Mononuclear cell (primary cell): Measurements from ENCODE around the gene NOC3L. TPM values are rescaled to one million over a fixed set of nuclear protein-coding genes. Genes with fewer than 3 reads are reported as not detected.

Source experiments
- H3K27me3 ChIP-seq: 2 replicates; pipeline ENCODE4 v1.6.0; 2011; ENCODE audit warnings: low read length, control low read depth; ENCODE audit not compliant: insufficient read depth
- H3K4me1 ChIP-seq: 2 replicates; pipeline ENCODE4 v1.5.1; 2011; ENCODE audit warnings: mild to moderate bottlenecking, low read length, control low read depth; ENCODE audit not compliant: insufficient read depth
- H3K4me3 ChIP-seq: 2 replicates; pipeline ENCODE4 v1.5.1; 2011; ENCODE audit warnings: mild to moderate bottlenecking, low read length, moderate library complexity
- H3K9me3 ChIP-seq: 2 replicates; pipeline ENCODE4 v1.5.1; 2011; ENCODE audit warnings: low read depth, mild to moderate bottlenecking, control low read depth, low read length
- total RNA-seq: library from RNA; depleted of rRNA; stranded (reverse); fragments of >200 nt; gene quantifications from one replicate; pipeline ENCODE4 v1.2.3, GENCODE V29; 2012

NOC3L gene
- total RNA-seq, 1 donor: 11.2 TPM

GRCh38 chr10:94300042-94300441 lies 62.7 kb downstream of the NOC3L start:
- Histone ChIP-seq H3K9me3 (no peaks in the 10 kb centered on the region), H3K4me1 (no peaks in the 10 kb centered on the region), H3K4me3 (no peak overlapping the region), H3K27me3 (peaks cover 38% of the 10 kb centered on the region)

GRCh38 chr10:94299417-94299816 lies 63.3 kb downstream of the NOC3L start:
- Histone ChIP-seq H3K4me1 (no peaks in the 10 kb centered on the region), H3K4me3 (no peak overlapping the region), H3K27me3 (peaks cover 35% of the 10 kb centered on the region)

GRCh38 chr10:94294168-94294567 lies 68.6 kb downstream of the NOC3L start:
- peaks cover 24% of the 10 kb centered on the region for H3K27me3 ChIP-seq
- no peaks in the 10 kb centered on the region for H3K4me1 ChIP-seq
- no peaks in the 10 kb centered on the region for H3K9me3 ChIP-seq
- H3K4me3 ChIP-seq: no peak overlapping the region

More at GRCh38 chr10:94299417-94299816, 63.3 kb downstream of the NOC3L start:
- H3K9me3 ChIP-seq: no peaks in the 10 kb centered on the region

- Histone ChIP-seq H3K27me3 (peaks cover 17% of the 10 kb centered on the region), H3K4me3 (no peak overlapping the region), H3K4me1 (no peaks in the 10 kb centered on the region), H3K9me3 (no peaks in the 10 kb centered on the region)
These were observed 69.4 kb downstream of the NOC3L start for GRCh38 chr10:94293354-94293753.

- Histone ChIP-seq H3K4me3 (no peak overlapping the region), H3K9me3 (no peaks in the 10 kb centered on the region), H3K4me1 (no peaks in the 10 kb centered on the region), H3K27me3 (peaks cover 15% of the 10 kb centered on the region)
These were observed 70.2 kb downstream of the NOC3L start for GRCh38 chr10:94292434-94293090.

- Histone ChIP-seq H3K4me1 (no peaks in the 10 kb centered on the region), H3K9me3 (no peaks in the 10 kb centered on the region), H3K4me3 (no peak overlapping the region), H3K27me3 (peaks cover 13% of the 10 kb centered on the region)
These were observed 74.2 kb downstream of the NOC3L start for GRCh38 chr10:94288361-94289101.

GRCh38 chr10:94287336-94287735 lies 75.4 kb downstream of the NOC3L start:
- H3K27me3 ChIP-seq: peaks cover 11% of the 10 kb centered on the region
- no peaks in the 10 kb centered on the region for H3K4me1 ChIP-seq
- no peak overlapping the region for H3K4me3 ChIP-seq
- H3K9me3 ChIP-seq: no peaks in the 10 kb centered on the region

- peaks cover 11% of the 10 kb centered on the region for H3K27me3 ChIP-seq
- H3K9me3 ChIP-seq: no peaks in the 10 kb centered on the region
- H3K4me3 ChIP-seq: no peak overlapping the region
- no peaks in the 10 kb centered on the region for H3K4me1 ChIP-seq
These were observed 75.8 kb downstream of the NOC3L start for GRCh38 chr10:94286901-94287300.

GRCh38 chr10:94285271-94285670 lies 77.5 kb downstream of the NOC3L start:
- peaks cover 14% of the 10 kb centered on the region for H3K27me3 ChIP-seq
- no peaks in the 10 kb centered on the region for H3K9me3 ChIP-seq
- no peaks in the 10 kb centered on the region for H3K4me1 ChIP-seq
- H3K4me3 ChIP-seq: no peak overlapping the region

Other genes starting within 250 kb of the NOC3L start
- 18.2 TPM for gene TBC1D12, start 39.6 kb upstream of the NOC3L start, total RNA-seq
- 19.7 TPM for gene HELLS, start 182.8 kb upstream of the NOC3L start, total RNA-seq